ENCODE data around the gene IRF1. TPM values are rescaled to one million over a fixed set of nuclear protein-coding genes. Genes with fewer than 3 reads are reported as not detected.

IRF1 gene
- total RNA-seq, 1 donor from 2014 or later: 58.9 TPM

DNA sequence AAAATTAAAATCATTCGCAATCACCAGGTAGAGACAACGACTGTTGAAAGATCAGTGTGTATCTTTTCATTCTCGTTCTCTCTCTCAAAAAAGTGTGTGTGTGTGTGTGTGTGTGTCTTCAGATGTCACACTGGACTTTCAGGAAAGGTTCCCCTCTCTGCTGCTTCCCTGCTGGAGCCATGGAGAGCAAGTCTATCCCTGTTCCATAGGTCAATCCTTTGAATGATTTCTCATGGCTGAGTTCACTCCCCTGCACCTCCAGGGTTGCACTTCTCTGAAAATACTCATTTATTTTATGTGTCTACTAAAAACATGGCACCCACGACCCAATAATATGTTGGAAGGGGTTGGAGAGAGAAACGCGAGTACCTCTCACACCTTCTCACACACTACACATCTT is 28.2 kb downstream of the IRF1 start:
- Mint-ChIP-seq H3K27me3 (ENCODE audit: unreplicated experiment) (no peaks in the 10 kb centered on the region), H3K4me1 (ENCODE audit: unreplicated experiment) (peaks cover 90% of the 10 kb centered on the region), H3K36me3 (ENCODE audit: unreplicated experiment) (peaks cover 5% of the 10 kb centered on the region), H3K27ac (ENCODE audit: unreplicated experiment) (no peak overlapping the region), H3K4me3 (ENCODE audit: unreplicated experiment) (no peak overlapping the region), H3K9me3 (ENCODE audit: unreplicated experiment) (no peaks in the 10 kb centered on the region)
- DNase-seq (ENCODE audit: extremely low spot score, unreplicated experiment): no peak
- TF ChIP-seq, protein P1, sequence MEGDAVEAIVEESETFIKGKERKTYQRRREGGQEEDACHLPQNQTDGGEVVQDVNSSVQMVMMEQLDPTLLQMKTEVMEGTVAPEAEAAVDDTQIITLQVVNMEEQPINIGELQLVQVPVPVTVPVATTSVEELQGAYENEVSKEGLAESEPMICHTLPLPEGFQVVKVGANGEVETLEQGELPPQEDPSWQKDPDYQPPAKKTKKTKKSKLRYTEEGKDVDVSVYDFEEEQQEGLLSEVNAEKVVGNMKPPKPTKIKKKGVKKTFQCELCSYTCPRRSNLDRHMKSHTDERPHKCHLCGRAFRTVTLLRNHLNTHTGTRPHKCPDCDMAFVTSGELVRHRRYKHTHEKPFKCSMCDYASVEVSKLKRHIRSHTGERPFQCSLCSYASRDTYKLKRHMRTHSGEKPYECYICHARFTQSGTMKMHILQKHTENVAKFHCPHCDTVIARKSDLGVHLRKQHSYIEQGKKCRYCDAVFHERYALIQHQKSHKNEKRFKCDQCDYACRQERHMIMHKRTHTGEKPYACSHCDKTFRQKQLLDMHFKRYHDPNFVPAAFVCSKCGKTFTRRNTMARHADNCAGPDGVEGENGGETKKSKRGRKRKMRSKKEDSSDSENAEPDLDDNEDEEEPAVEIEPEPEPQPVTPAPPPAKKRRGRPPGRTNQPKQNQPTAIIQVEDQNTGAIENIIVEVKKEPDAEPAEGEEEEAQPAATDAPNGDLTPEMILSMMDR (IDR thresholded peaks at IDR 0.05): no peak

DNA sequence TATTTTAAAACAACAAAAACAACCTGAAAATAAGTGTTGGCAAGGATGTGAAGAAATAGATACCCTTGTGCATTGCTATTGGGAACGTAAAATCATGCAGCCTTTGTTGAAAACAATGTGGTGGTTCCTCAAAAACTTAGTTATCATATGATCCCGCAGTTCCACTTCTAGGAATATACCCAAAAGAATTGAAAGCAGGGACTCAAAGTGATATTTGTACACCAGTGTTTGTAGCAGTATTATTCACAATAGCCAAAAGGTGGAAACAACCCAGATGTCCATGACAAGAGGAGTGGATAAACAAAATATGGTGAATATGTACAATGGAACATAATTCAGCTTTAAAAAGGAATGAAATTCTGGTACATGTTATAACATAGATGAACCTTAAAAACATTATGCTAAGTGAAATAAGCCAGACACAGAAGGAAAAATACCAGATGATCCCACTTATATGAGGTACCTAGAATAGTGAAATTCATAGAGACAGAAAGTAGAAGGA is 29.0 kb downstream of the IRF1 start:
- Mint-ChIP-seq H3K27me3 (ENCODE audit: unreplicated experiment) (no peaks in the 10 kb centered on the region), H3K9me3 (ENCODE audit: unreplicated experiment) (no peaks in the 10 kb centered on the region), H3K27ac (ENCODE audit: unreplicated experiment) (no peak overlapping the region), H3K4me3 (ENCODE audit: unreplicated experiment) (no peak overlapping the region), H3K4me1 (ENCODE audit: unreplicated experiment) (peaks cover 90% of the 10 kb centered on the region), H3K36me3 (ENCODE audit: unreplicated experiment) (peaks cover 5% of the 10 kb centered on the region)
- TF ChIP-seq, protein P1 (IDR thresholded peaks at IDR 0.05): no peak
- no peak for DNase-seq (ENCODE audit: extremely low spot score, unreplicated experiment)

DNA sequence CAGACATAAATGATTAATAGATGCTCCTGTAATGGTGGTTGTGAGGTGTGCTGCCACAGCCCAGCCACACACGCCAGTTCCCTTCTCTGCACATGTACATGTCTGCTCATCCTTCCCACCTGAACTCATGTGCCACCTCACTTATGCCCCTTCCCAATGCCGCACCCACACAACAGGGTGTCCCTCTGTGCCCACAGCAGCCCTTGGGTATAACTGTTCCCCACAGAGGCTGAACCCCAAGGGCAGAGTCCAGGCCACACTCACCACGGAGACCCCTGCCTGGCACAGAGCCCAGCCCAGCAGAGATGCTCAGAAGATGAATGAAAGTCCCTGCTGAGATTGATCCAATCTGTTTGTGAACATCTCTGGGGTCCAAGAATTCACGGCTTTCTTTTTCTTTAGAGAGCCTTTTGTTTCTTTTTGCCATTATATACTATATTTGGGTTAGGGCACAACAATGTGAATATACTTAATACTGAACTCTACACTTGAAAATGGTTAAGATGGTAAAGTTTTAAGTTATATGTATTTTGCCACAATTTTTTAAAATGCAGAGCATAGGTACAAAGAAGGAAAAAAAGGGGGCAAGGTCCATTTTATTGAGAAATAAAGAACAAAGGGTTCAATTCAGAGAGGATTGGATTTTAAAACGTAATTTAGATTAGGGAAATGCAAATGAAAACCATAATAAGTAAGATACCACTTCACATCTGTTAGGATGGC is 29.6 kb downstream of the IRF1 start:
- Mint-ChIP-seq H3K27me3 (ENCODE audit: unreplicated experiment) (no peaks in the 10 kb centered on the region), H3K36me3 (ENCODE audit: unreplicated experiment) (peaks cover 6% of the 10 kb centered on the region), H3K4me3 (ENCODE audit: unreplicated experiment) (no peak overlapping the region), H3K4me1 (ENCODE audit: unreplicated experiment) (peaks cover 90% of the 10 kb centered on the region), H3K9me3 (ENCODE audit: unreplicated experiment) (no peaks in the 10 kb centered on the region), H3K27ac (ENCODE audit: unreplicated experiment) (peak overlapping the region; percentile 98)
- no peak for DNase-seq (ENCODE audit: extremely low spot score, unreplicated experiment)
- TF ChIP-seq, protein P1 (IDR thresholded peaks at IDR 0.05): no peak

DNA sequence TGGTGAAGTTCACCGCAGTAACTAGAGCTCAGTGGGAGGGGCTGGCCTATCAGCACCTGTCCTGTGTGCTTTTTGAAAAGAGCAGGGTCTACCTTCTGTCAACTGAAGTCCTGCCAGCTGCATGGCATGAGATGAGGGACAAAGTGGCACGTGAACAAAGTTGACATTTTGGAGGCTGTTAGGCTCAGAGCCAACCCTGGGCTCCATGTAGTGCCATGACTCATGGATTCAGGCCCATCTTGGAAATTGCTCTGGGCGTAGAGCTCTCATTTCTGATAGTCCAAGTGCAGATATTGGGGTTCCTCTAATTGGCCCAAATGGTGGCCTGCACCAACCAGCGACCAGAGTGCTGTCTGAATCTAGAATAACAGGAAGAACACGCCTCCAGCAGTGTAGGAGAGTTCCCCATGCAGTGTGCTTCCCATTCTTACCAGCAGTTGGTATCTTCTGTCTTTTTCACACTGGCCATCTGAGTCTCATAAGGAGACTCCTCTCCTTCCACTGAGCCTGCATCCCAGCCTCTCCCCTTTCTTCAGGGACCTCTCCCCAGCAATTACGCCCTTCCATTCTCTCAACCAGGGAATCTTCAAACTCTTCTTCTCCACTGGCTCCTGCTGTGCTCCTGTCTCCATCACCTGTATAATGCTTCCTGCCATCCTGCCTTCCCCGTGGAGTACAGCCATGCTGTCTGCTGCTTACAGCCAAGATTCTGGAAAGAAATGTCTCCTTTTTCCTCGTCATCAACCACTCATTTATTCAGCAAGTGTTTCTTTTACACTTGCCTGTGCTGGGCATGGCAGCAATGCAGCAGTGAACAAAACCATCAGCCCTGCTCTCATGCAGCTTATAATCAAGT is 30.4 kb downstream of the IRF1 start:
- Mint-ChIP-seq H3K9me3 (ENCODE audit: unreplicated experiment) (no peaks in the 10 kb centered on the region), H3K4me3 (ENCODE audit: unreplicated experiment) (no peak overlapping the region), H3K27me3 (ENCODE audit: unreplicated experiment) (no peaks in the 10 kb centered on the region), H3K27ac (ENCODE audit: unreplicated experiment) (peak overlapping the region; percentile 98), H3K4me1 (ENCODE audit: unreplicated experiment) (peaks cover 89% of the 10 kb centered on the region), H3K36me3 (ENCODE audit: unreplicated experiment) (peaks cover 9% of the 10 kb centered on the region)
- TF ChIP-seq, protein P1 (IDR thresholded peaks at IDR 0.05): peak; percentile 31
- DNase-seq (ENCODE audit: extremely low spot score, unreplicated experiment): no peak
